ENCODE measurements around the gene EFCAB12. TPM values are rescaled to one million over a fixed set of nuclear protein-coding genes. Genes with fewer than 3 reads are reported as not detected.

Gene EFCAB12
- total and polyA plus RNA-seq, 2 of the 8 experiments (the other 6 are each of a cell fraction or from before 2014, with no cell fraction given) = 0.60 to 0.99 TPM

DNA sequence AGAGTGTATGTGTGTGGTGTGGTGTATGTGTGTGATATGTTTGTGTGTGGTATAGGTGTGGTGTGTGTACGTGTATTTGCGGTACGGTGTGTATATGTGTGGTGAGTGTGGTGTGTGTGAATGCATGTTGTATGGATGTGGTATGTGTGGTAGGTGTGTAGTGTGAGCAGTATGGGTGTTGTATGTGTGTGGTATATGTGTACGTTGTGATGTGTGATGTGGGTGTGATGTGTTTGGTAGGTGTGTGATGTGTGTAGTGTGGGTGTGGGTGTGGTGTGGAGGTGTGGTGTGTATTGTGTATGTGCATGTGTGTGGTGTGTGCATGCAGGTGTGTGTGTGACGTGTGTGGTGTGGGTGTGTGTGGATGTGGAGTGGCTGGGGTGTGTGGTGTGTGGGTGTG lies 58.7 kb downstream of the EFCAB12 start (continued):
- no peak for TF ChIP-seq CHD7 (IDR thresholded peaks at IDR 0.05; ENCODE audit: insufficient replicate concordance, low read length)
- TF ChIP-seq FOSL1 (IDR thresholded peaks at IDR 0.05; ENCODE audit: insufficient read depth, low read depth, low read length) = no peak
- no peak for TF ChIP-seq CHD2 (IDR thresholded peaks at IDR 0.05; ENCODE audit: low read length)
- no peak for TF ChIP-seq SAP30 (IDR thresholded peaks at IDR 0.05; ENCODE audit: insufficient read depth, insufficient replicate concordance, low read length)
- TF ChIP-seq TBP (IDR thresholded peaks at IDR 0.05; ENCODE audit: low read depth, low read length) = no peak
- no peak for TF ChIP-seq USF2 (IDR thresholded peaks at IDR 0.05; ENCODE audit: low read length)
- no peak for TF ChIP-seq TAF7 (optimal IDR thresholded peaks at IDR 0.05; ENCODE audit: borderline replicate concordance, low read depth, low read length)
- TF ChIP-seq EZH2 (IDR thresholded peaks at IDR 0.05; ENCODE audit: low read depth, low read length, severe bottlenecking) = no peak
- TF ChIP-seq GTF2F1 (IDR thresholded peaks at IDR 0.05; ENCODE audit: borderline replicate concordance, low read depth, low read length) = no peak
- no peak for TF ChIP-seq BRCA1 (IDR thresholded peaks at IDR 0.05; ENCODE audit: low read depth, low read length)

Data from H1 (cell line).